HG02623 (cell line): ENCODE data around the gene FYN.

Source experiments
- ATAC-seq: cut with Tn5 transposase; IDR thresholded peaks from one replicate; pipeline ENCODE4 v1.9.1; 2021; ENCODE audit warnings: moderate library complexity; ENCODE audit not compliant: unreplicated experiment

The FYN gene

GRCh38 chr6:111854683-111855082 lies 18.6 kb downstream of the FYN start:
- ATAC-seq = no peak

GRCh38 chr6:111852725-111853124 lies 20.5 kb downstream of the FYN start:
- ATAC-seq = no peak

DNA sequence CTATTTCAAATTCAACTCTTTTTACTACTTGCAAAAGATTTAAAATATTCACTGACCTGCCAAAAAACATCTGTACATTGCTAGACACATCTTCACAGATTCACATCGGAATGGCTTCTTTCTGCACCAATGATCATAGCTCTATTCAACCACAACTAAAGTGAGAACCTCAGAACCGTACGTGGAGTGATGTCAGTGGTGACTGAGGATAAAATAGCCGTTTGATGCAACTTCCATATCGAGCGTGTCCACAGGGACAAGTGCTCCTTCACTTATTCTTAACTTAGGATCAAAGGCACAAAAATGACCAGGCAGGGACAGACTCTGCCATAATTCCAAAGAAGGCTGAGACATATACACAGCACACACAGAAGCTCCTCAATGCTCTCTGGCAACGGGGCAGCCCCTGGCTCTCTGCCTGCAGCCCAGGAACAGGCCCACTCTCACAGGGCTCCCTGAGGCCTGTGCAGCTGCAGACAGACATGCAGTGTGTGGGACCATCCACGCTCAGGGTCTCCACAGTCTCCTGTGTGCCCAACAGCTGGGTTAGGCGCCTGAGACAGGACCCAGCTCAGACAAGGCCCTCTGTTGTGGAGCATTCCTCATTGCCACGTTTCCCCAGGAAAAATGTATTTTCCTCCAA lies 22.8 kb downstream of the FYN start:
- ATAC-seq = no peak

DNA sequence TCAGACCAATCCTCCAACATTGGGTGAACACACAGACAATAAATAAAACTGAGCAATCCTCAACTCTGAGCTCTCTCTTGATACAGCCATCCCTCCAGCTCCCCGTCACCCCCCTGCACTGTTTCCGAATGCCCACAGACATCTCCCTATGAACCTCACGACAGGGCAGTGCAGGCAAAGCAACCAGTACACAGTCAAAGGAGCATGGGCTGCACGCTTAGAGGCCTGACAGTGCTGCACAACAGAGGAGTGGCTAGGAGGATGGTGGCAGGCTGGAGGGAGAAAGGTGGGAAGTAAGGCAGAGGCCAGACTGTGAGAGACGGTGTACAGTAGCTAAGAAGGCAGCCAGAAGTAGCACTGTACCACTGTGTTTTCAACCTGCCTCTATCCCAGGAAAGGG lies 24.0 kb downstream of the FYN start:
- ATAC-seq = no peak

DNA sequence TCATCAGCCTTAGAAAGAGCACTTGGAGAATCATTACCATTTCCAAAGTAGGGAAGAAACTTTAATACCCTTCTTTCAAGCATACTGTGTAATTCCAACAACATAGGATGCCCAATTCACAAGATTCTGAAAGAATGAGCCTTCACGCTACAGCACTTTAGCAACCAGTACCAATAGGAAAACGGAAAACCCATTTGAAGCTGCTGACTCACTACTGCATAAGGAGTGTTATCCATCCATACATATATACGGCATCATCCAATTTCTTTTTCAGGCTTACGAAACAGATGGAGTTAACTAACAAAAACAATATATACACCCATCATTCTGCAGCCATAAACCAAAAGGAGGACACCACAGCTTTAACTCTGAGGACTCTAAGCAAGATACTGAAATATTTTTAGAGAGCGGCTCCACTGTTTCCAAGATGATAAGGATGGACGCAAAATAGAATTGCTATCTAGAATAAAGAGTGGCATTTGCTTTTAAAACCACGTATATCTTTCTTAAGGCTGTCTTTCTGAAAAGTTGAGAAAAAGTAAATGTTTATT lies 24.9 kb downstream of the FYN start:
- ATAC-seq = no peak

DNA sequence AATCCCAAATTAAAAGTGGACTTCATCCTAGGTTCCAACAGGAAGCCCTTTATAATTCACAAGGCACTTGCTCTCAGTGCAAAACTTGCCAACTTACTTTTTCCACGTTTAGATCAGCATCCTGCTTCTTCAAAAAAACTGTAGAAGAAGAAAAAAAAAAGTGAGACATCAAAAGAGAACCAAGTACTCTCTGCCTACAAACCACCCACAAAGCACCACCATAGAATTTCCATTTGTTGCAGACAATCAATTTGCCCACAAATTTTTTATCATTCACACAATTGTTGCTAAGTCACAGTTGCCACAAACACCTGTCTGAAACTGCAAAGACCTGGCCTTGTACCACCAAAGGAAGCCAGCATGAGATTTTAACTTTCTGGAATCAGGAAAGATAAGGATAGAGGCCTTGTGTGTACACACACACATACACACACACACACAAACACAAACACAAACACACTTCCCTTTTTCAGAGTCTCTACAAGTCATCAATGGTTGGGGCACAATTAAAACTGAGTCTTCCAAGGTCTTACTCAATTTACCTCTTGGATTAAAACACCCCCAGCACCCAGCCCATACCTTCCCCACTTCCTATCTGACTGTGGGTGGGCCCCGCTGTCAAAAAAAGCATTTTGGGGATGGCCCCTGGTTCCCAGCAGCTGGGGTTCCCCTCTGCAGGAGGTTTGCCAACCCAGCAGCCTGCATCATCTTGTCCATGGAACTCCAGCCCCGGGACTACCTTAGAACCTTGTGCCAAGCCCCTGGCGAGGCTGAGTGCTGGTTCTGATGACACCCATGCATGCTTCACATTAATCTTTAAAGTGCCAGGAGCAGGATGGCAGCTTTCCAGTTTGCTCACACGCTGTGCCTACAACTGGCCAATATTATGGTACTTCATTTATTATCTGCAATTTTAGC lies 26.5 kb downstream of the FYN start:
- ATAC-seq = no peak

- ATAC-seq = no peak
Measured at GRCh38 chr6:111846066-111846465, 27.2 kb downstream of the FYN start.

GRCh38 chr6:111845441-111845871 lies 27.8 kb downstream of the FYN start:
- ATAC-seq = peak; percentile 52

- no peak for ATAC-seq
Measured at GRCh38 chr6:111844921-111845320, 28.3 kb downstream of the FYN start.

- ATAC-seq = peak; percentile 60
Measured at GRCh38 chr6:111844376-111844775, 28.9 kb downstream of the FYN start.

- no peak for ATAC-seq
Measured at GRCh38 chr6:111843347-111844147, 29.7 kb downstream of the FYN start.

DNA sequence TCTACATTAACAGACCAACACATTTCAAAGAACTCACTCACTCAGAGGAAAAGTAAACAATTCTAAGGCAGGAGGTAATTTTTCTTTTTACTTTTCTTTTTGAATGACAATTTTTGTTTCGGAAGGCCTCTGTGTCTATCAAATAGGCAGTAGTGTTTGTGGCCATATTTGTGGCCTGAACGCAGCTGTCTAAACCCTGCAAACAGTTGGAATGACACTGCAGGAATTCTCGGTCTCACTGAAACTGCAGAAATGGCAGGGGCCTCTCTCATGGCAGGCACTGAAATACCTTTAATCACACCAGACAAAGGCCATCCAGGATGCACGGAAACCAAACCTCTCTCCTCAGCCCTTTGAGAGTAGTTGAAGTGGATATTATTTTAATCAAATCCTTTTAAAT lies 30.4 kb downstream of the FYN start:
- ATAC-seq = no peak

- ATAC-seq = no peak
Measured at GRCh38 chr6:111842271-111842822, 30.9 kb downstream of the FYN start.

DNA sequence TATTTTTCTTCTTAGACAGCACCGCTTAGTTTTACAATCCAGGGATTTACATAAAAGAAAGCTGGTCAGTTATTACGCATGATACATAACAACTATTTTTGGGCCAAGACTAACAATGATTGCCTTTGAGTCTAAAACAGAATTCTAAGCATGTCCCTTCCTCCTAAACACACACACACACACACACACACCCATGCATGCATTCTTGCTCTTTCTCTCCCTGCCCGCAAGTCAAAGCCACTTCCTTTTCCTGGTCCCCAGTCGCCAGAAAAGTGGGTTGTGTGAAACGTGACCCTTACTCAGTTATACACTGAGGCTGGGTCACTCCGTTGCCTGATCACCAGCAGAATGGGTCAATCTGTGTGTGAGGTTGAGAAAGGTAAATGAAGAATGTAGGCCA lies 31.4 kb downstream of the FYN start:
- no peak for ATAC-seq

DNA sequence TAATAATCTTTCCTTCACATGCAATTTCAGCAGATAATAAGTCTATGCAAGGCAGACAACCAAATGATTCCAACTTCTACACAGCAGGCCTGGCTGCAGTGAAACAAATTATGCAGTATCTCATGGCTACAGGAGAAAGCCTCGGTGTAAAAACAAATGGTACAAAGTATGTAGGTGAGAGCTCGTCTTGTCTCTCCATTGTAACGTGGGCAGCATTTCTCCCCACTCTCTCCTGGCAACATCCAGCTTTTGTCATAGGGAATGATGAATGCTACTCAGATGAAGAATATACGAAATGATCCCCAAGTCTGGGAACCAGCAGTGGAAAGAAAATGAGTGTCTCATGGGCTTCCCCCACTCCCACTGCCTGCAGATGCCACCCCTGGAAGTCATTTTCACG lies 32.4 kb downstream of the FYN start:
- ATAC-seq = no peak

DNA sequence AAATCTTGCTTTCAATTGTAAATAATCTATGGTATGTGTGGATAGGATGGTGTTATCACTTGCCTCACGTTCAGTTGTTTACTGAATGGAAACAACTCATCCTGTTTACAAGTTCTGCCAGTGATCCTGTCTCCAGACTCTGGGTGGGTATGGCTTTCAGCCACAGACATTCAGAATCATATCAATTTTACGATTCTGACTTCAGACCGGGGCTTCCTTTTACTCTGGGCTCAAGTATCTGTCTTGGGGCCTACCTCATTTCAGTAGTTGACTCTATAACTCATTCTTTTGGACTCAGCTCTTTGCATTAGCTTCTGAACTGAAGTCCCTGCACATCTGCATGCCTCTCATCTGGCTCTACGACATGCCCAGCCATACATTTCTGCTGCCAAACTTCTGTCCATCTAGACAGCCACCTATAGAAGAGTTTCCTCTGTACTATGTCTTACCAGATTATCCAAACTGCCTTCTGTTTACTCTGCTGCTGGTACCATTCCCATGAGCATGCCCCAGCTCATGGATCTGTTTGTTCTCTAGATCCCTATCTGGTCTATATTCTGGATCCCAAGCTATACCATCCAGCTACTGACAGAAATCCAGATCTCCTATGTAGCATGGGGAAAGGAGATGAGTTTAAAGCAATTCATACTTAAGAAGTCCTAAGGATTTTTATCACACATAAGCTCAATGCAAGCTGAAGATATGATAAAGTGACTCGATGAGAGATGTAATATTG lies 34.3 kb downstream of the FYN start:
- no peak for ATAC-seq

GRCh38 chr6:111837641-111838500 lies 35.4 kb downstream of the FYN start:
- ATAC-seq = peak; percentile 69

GRCh38 chr6:111837007-111837406 lies 36.2 kb downstream of the FYN start:
- ATAC-seq = no peak

GRCh38 chr6:111835807-111836206 lies 37.4 kb downstream of the FYN start:
- ATAC-seq = no peak
